IPS-NIHi11 (cell line): ENCODE results near the gene KTI12.

ENCODE experiments used
- DNase-seq: peaks from one replicate; pipeline ENCODE4 v3.0.0; 2012; ENCODE audit warnings: mixed read lengths, low spot score

The KTI12 gene

GRCh38 chr1:51988254-51988653 lies 45.4 kb downstream of the KTI12 start:
- no peak for DNase-seq

GRCh38 chr1:51986718-51987117 lies 46.9 kb downstream of the KTI12 start:
- DNase-seq, result no peak

DNA sequence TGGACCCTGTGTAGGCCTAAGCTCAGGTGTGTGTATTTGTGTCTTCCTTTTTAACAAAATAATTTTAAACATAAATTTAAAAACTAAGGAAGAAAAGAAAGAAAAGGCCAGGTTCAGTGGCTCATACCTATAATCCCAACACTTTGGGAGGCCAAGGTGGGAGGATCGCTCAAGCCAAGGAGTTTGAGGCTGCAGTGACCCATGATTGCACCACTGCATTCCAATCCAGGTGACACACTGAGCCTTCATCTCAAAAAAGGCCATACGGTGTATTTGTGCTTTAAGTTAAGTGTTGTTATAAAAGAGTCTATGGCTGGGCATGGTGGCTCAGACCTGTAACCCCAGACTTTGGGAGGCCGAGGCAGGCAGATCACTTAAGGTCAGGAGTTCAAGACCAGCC lies 51.4 kb downstream of the KTI12 start:
- no peak for DNase-seq
